K562 (cell line): Measurements from ENCODE around the gene DYNLT2. TPM values are rescaled to one million over a fixed set of nuclear protein-coding genes. Genes with fewer than 3 reads are reported as not detected.

Experiments used
- CC2D1A ChIP-seq: fragments of 450-650 bp; IDR thresholded peaks from 2 replicates; pipeline ENCODE4 v1.6.1; 2017; ENCODE audit warnings: mild to moderate bottlenecking
- CEBPG ChIP-seq, 3 experiments: fragments of 200-800 bp in 1 of 3; sonication (Bioruptor generic) in 1 of 3; sonication (generic) in 1 of 3; formaldehyde crosslinking in 1 of 3; IDR thresholded peaks in 2 of 3; conservative IDR thresholded peaks in 1 of 3; 2 replicates each; pipeline versions ENCODE4 v1.6.1 to v1.8.0; 2016 to 2022; ENCODE audit warnings: missing compliant biosample characterization in 2 of 3, missing genetic modification characterization in 2 of 3, mild to moderate bottlenecking in 1 of 3, missing genetic modification reagents in 1 of 3
- COPS2 ChIP-seq: fragments of 450-650 bp; conservative IDR thresholded peaks from 2 replicates; pipeline ENCODE4 v1.6.1; 2016; ENCODE audit warnings: mild to moderate bottlenecking, moderate library complexity
- DMBX1 ChIP-seq: fragments of 250-450 bp; sonication (Bioruptor Pico); IDR thresholded peaks from 2 replicates; pipeline ENCODE4 v1.8.0; 2022; ENCODE audit warnings: inconsistent platforms, mild to moderate bottlenecking, moderate library complexity, borderline replicate concordance
- EHMT2 ChIP-seq: fragments of 450-650 bp; IDR thresholded peaks from 2 replicates; pipeline ENCODE4 v1.6.1; 2018; ENCODE audit warnings: antibody characterized with exemption
- HDAC1 ChIP-seq, 2 experiments: fragments of 450-650 bp; IDR thresholded peaks; 2 replicates each; pipeline ENCODE4 v1.6.1; 2016 to 2017; ENCODE audit warnings: inconsistent platforms in 1 of 2, mild to moderate bottlenecking in 1 of 2, moderate library complexity in 1 of 2
- JUNB ChIP-seq: fragments of 450-650 bp; formaldehyde crosslinking; conservative IDR thresholded peaks from 2 replicates; pipeline ENCODE4 v1.4.0; 2020; ENCODE audit warnings: mild to moderate bottlenecking
- MCM5 ChIP-seq: fragments of 450-650 bp; IDR thresholded peaks from 2 replicates; pipeline ENCODE4 v1.6.1; 2016; ENCODE audit warnings: low read depth
- POU5F1 ChIP-seq: fragments of 150-350 bp; IDR thresholded peaks from 2 replicates; pipeline ENCODE4 v1.6.1; 2014; ENCODE audit warnings: borderline replicate concordance, low read length, low read depth, mild to moderate bottlenecking; ENCODE audit not compliant: partially characterized antibody
- PTBP1 ChIP-seq: fragments of 200-400 bp; formaldehyde crosslinking; IDR thresholded peaks from 2 replicates; pipeline ENCODE4 v1.6.1; 2017; ENCODE audit warnings: low read depth, low read length
- RFX5 ChIP-seq: IDR thresholded peaks from 2 replicates; pipeline ENCODE4 v1.6.1; 2011; ENCODE audit warnings: low read depth, mild to moderate bottlenecking, improper control_type of control experiment, low read length
- SMARCE1 ChIP-seq: fragments of 450-650 bp; IDR thresholded peaks from 2 replicates; pipeline ENCODE4 v1.7.1; 2016; ENCODE audit warnings: mild to moderate bottlenecking
- SRSF3 ChIP-seq: fragments of 200-400 bp; formaldehyde crosslinking; IDR thresholded peaks from 2 replicates; pipeline ENCODE4 v1.6.1; 2016; ENCODE audit warnings: mild to moderate bottlenecking, low read length, moderate library complexity; ENCODE audit not compliant: insufficient read depth
- SRSF7 ChIP-seq: fragments of 200-400 bp; formaldehyde crosslinking; optimal IDR thresholded peaks from 2 replicates; pipeline ENCODE3; 2017; ENCODE audit warnings: mild to moderate bottlenecking, low read depth, low read length
- TEAD2 ChIP-seq: fragments of 450-650 bp; IDR thresholded peaks from 2 replicates; pipeline ENCODE4 v1.6.1; 2016; ENCODE audit warnings: missing genetic modification characterization, control low read depth, missing compliant biosample characterization
- ZNF184 ChIP-seq: sonication (generic); formaldehyde crosslinking; IDR thresholded peaks from 2 replicates; pipeline ENCODE4 v1.5.0; 2020; ENCODE audit warnings: missing genetic modification reagents
- ZNF224 ChIP-seq: sonication (generic); formaldehyde crosslinking; IDR thresholded peaks from 2 replicates; pipeline ENCODE4 v1.8.0; 2022; ENCODE audit warnings: mild to moderate bottlenecking, missing genetic modification reagents
- ZNF445 ChIP-seq: fragments of 250-450 bp; sonication (Bioruptor Pico); IDR thresholded peaks from 2 replicates; pipeline ENCODE4 v1.4.0; 2020; ENCODE audit warnings: low read depth, mild to moderate bottlenecking, moderate library complexity
- ZNF561 ChIP-seq: fragments of 450-650 bp; formaldehyde crosslinking; conservative IDR thresholded peaks from 2 replicates; pipeline ENCODE4 v1.4.0; 2020; ENCODE audit warnings: mild to moderate bottlenecking, moderate library complexity
- ZNF76 ChIP-seq: fragments of 250-450 bp; sonication (Bioruptor Pico); IDR thresholded peaks from 2 replicates; pipeline ENCODE4 v1.4.0; 2020; ENCODE audit warnings: mild to moderate bottlenecking, moderate library complexity, borderline replicate concordance
- ZNF785 ChIP-seq: fragments of 250-450 bp; sonication (Bioruptor Pico); IDR thresholded peaks from 2 replicates; pipeline ENCODE4 v1.4.0; 2020; ENCODE audit warnings: mild to moderate bottlenecking
- polyA plus RNA-seq, 8 experiments: library from polyadenylated mRNA; depleted of rRNA in 4 of 8; stranded (reverse) in 5 of 8; unstranded in 3 of 8; fragments of >200 nt; fragmentation: Nextera tagmentation in 2 of 8; fragmentation: Illumina TruSeq in 1 of 8; extraction: Ambion mirVana in 2 of 8; extraction: Trizol in 1 of 8; gene quantifications; 2 replicates each; pipeline versions ENCODE4 v1.2.1 to v1.2.3, GENCODE V29; 2011 to 2014; ENCODE audit warnings: inconsistent platforms in 1 of 8, missing spikeins in 1 of 8
- total RNA-seq, 7 experiments: library from RNA; depleted of rRNA in 6 of 7; stranded (reverse); fragments of >200 nt in 6 of 7; fragmentation: Illumina TruSeq in 2 of 7; extraction: Trizol in 2 of 7; gene quantifications; 2 replicates each; pipeline versions ENCODE4 v1.2.1 to v1.2.3, GENCODE V29; 2011 to 2021; ENCODE audit warnings: low replicate concordance in 1 of 7
- TF ChIP-seq, protein P1 (sequence below): sonication (generic); formaldehyde crosslinking; IDR thresholded peaks from 2 replicates; pipeline ENCODE4 v1.8.1; 2023; ENCODE audit warnings: mild to moderate bottlenecking, missing genetic modification reagents
- TF ChIP-seq, protein P2 (sequence below): fragments of 250-450 bp; sonication (Bioruptor Pico); IDR thresholded peaks from 2 replicates; pipeline ENCODE4 v1.5.0; 2021; ENCODE audit warnings: mild to moderate bottlenecking, moderate library complexity

Gene DYNLT2
- total and polyA plus RNA-seq, 9 of the 15 experiments (the other 6 are each of a cell fraction or from before 2014, with no cell fraction given) = 2.0 to 12.8 (median 6.3) TPM

DNA sequence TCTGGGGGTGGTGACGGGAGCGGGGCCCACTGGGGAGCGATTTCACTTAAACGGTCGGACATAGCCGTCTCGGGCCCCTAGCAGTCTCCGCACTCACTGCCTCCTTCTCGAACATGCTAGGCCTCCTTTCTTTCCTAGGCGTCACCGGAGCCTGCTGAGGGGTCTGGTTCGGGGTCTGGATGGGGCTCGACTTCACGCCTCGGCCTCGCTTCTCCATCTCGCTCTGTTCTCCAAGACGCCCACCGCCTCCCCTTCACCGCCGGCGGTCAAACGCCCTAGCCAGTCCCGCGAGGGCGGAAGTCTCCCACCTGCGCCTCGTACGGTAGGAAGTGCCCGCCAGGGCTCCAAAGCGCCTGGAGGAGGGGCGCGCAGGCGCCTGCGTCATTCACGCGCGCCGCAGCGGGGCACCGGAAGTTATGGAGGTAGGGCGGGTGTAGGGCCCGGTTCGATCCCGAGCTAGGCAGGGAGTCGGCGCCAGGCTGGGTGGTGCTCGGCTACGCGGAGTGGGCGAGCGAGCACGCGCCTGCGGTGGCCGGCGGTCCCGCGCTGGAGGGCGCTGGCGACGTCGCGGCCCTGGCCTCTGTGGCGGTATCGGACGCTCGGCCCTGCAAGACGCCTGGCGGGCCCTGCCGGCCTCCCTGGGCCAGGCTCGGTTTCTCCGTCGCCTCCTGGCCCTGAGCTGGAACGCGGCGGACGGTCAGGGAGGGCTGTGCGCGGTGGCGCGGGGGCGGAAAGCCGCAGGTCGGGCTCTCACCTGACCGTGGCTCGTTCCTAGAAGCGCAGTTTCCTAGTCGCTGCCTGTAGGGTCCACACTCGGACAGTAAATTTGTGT lies at the start of gene DYNLT2, which contains the start of gene ERMARD (continued):
- peak; percentile 61; the same call in 1 of the 2 replicates for TF ChIP-seq CC2D1A
- no peak for TF ChIP-seq ZNF76 (CRISPR knock-in tag)
- no peak for TF ChIP-seq ZNF184
- no peak for TF ChIP-seq COPS2
- no peak; the same call in 1 of the 2 replicates for TF ChIP-seq CEBPG (CRISPR knock-in tag; IDR thresholded peaks at IDR 0.05)
- TF ChIP-seq CEBPG (tag; conservative IDR thresholded peaks at IDR 0.05 in 1 of 2, IDR thresholded peaks at IDR 0.05 in 1 of 2) = no peak
- TF ChIP-seq ZNF224 (CRISPR knock-in tag) = no peak; the same call in 1 of the 2 replicates
- TF ChIP-seq HDAC1 (IDR thresholded peaks at IDR 0.05) = peak in 1 of 2 experiments; percentile 85; a peak in 2 of 4 replicates
- TF ChIP-seq ZNF561 (CRISPR knock-in tag) = no peak
- no peak for TF ChIP-seq JUNB (CRISPR knock-in tag)
- TF ChIP-seq, protein P1, sequence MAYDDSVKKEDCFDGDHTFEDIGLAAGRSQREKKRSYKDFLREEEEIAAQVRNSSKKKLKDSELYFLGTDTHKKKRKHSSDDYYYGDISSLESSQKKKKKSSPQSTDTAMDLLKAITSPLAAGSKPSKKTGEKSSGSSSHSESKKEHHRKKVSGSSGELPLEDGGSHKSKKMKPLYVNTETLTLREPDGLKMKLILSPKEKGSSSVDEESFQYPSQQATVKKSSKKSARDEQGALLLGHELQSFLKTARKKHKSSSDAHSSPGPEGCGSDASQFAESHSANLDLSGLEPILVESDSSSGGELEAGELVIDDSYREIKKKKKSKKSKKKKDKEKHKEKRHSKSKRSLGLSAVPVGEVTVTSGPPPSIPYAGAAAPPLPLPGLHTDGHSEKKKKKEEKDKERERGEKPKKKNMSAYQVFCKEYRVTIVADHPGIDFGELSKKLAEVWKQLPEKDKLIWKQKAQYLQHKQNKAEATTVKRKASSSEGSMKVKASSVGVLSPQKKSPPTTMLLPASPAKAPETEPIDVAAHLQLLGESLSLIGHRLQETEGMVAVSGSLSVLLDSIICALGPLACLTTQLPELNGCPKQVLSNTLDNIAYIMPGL (CRISPR knock-in tag) = peak; percentile 97
- no peak for TF ChIP-seq ZNF785 (CRISPR knock-in tag)
- no peak for TF ChIP-seq ZNF445
- TF ChIP-seq POU5F1 = peak; percentile 50
- no peak for TF ChIP-seq EHMT2
- no peak for TF ChIP-seq PTBP1
- TF ChIP-seq, protein P2, sequence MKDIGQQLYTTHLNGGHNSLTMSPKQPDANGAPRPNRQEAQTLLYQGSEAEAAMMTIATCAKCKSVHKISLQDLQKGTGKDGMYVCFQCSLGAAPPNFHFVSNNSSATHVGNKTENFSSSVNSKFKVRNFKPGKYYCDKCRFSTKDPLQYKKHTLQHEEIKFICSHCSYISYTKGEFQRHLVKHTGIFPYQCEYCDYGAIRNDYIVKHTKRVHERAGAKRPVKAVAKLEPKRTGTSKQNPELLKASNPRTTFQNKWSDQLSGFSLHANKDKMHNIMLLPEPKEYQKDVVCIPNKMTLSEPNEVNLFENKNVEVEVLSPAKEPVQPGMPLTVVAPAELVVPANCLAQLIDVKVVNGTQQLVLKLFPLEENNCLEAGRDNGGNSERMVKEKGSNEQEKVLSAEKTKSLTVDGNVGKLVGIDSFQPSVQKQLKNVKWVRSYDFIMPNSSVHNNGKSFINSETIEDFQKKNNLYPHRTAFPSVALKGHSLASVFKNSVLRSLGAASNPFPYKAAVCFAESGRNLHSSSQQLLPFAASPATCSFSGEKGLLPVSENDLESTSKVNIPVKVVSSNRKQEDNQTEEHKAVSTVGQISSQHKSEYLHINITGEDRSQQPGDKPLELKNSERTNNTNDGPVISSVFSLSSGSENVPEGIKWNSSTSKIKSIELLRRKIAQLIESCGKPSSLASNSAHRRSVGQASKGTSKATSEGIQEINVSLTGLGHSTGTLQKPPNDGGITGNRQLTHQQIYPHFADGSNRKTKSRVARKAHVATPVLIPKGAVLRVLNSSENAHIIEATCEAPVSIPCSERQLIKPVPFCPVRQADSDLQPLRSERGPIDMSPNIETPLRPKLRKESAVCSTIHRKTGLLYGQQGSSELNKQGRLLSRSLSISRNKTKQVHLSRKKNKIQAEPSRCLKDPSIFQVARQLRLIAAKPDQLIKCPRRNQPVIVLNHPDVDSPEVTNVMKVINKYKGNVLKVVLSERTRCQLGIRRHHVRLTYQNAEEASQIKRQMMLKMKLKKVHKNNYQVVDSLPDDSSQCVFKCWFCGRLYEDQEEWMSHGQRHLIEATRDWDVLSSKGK (CRISPR knock-in tag) = no peak
- TF ChIP-seq RFX5 = peak; percentile 54; the same call in 1 of the 2 replicates
- no peak for TF ChIP-seq SRSF7
- no peak for TF ChIP-seq DMBX1 (CRISPR knock-in tag)
- TF ChIP-seq MCM5 = no peak
- no peak for TF ChIP-seq SRSF3
- no peak for TF ChIP-seq TEAD2
- peak; percentile 35; the same call in 1 of the 2 replicates for TF ChIP-seq SMARCE1
